Hematopoietic multipotent progenitor cell treated with erythropoietin and hydrocortisone succinate and interleukin-3 and kit ligand, for 8 days (in vitro differentiated cells): ENCODE data around the gene ARHGAP20.

Source experiments
- DNase-seq: peaks from one replicate; pipeline ENCODE4 v3.0.0-alpha.2; 2015

ARHGAP20 gene, protein sequence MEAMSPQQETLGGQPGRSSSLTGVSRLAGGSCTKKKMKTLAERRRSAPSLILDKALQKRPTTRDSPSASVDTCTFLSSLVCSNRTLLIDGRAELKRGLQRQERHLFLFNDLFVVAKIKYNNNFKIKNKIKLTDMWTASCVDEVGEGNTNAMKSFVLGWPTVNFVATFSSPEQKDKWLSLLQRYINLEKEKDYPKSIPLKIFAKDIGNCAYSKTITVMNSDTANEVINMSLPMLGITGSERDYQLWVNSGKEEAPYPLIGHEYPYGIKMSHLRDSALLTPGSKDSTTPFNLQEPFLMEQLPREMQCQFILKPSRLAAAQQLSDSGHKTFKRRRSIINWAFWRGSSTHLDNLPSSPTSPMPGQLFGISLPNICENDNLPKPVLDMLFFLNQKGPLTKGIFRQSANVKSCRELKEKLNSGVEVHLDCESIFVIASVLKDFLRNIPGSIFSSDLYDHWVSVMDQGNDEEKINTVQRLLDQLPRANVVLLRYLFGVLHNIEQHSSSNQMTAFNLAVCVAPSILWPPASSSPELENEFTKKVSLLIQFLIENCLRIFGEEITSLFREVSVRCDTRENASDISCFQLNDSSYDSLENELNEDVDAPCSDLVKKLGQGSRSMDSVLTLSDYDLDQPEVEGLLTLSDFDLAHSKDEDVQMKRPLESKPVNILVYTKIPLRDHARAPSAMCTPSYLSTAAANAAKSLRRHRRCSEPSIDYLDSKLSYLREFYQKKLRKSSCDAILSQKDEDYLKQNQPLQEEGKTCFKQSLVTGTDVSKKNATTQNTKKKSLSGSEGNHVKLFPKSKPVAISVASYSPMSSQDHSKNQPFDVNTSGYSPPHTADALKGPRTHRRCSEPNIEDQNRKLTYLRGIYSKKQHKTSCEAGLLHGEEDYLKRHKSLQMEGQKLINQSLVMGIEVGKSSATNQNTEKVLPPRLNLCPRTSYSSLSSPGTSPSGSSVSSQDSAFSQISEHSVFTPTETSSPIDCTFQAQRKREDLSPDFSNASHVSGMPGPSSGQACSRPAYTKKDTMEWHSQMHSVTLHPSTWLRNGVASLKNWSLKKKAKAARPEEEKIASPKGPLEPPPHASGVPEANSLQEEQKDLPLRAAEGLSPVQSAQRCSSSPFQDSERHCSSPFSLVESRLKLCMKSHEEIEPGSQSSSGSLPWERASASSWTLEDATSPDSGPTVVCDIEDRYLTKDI

DNA sequence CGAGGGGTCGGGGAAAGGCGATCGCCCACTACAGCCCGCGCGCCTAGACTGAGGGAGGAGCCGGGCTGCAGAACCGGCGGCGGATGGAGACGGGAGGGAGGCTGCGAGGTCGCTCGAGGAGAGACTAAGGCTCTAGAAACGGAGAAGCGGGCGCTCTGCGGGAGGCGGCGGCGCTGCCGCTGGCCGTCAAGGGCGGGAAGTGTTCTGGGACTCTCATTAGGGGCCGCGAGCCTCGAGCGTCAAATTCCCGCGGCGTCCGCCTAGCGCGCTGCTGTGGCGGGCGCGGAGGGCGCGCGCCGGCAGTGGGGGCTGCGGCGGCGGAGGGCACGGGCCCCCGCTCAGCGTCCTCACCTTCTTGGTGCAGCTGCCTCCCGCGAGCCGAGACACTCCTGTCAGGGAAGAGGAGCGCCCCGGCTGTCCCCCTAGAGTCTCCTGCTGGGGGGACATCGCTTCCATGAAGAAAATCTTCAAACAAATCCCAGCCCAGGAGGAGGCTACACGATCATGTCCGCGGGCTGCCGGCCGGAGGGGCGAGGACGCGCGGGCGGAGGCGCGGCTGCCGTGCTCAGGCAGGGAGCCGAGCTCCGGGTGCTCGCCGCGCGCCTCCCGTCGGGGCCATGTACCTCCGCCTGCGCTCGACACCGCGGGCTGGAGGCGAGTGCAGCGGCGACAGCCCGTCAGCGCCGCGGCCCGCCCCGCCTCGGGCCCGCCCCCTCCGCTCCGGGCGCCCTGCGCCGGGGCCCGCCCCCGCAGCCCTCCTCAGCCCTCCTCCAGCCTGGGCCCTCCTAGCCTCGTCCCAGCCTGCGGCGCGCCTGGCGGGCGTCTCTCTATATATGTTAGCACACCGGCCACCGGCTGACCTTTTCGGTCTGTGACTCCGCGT, at the start of gene ARHGAP20:
TSS of gene ARHGAP20 (minus strand) at position 662 of the 883 bp plus-strand sequence. CDS start at position 456, 206 bp downstream.
- peak; percentile 36 for DNase-seq

DNA sequence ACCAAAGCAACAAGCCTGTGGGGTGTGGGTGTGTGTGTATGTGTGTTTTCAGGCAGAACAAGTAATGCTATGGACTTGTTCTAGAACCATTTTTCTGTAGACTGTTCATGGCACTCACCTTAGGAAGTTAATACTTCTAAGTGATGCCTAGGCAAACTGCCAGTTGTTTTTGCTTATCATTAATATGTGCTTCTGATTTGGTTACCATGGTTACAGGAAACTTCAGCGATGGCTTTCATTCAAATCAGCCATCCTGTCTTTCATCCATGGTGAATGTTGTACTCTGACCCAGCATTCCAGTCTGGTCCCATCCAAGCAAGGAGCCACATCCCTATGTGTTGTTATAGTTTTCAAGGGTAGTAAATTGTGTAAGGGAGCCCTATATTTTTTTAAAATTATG, 49.8 kb upstream of the ARHGAP20 start:
- no peak for DNase-seq

DNA sequence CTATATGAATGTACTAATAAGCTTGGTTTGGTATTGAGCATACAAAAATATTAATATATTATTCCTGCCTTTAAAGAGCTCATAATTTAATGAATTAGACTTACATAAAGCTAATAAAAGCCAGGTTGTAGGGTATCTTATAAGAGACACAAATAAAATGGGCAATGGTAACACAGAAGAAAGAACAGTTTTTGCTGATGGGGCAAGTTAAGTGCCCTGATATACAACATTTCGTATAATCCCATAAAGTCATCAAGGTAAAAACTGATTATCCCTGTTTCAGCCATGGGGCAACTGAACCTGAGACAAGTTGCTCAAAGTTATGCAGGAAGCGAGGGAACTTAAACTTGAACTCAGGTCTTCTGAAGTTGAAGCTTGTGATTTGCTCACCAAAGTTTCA, 48.9 kb upstream of the ARHGAP20 start:
- no peak for DNase-seq

DNA sequence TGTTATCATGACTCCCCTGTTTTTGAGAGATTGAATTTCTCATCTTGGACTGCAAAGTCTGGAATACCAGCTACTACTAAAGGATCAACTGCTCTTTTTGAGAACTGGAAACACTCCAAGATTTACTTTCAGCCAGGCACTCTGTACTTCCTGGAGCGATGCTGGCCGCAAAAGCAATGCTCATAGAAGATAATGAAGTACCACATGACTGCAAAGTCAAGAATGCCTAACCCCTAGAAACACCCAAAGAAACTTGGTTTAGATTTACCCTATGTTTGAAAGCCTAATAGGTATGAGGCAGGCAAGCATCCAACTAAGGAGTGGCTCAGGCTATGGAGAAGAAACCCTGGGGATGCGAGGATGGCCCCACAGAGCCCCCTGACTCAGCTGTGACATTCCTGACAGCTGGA, 47.7 kb upstream of the ARHGAP20 start:
- DNase-seq: no peak

DNA sequence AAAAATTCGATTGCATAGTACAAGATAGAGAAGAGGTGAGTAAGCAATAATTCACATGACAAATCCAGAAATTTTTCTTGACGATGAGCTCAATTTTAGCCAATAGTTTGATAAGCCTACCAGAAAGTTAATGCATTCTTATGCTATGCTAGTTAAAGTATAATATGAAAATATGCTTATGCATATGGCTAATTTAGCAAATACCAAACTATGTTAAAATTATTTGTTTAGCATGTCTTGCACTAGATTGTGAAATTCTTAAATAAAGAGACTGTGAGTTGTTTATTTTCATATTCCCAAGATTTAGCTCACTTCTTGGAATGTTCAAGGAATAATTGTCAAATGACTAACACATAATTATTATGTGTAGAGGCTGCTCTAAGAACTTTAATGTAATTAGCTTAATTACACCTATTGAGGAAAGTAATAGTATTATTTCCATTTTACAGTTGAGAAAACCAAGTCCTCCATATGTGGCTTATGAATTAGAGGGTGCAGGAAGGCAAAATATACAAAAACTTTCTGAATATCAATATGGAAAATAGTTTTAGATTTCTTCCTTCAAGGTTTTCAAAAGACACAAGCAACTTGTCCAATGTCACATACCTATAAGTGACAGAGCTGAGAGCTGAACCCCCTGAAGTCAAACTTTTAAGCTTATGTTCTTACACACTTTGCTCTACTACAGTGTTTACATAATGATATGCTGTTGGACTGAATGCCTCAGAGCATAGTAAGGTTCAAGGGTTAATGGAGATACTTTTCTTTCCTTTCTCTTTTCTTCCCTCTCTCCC, 45.9 kb upstream of the ARHGAP20 start:
- DNase-seq: no peak

DNA sequence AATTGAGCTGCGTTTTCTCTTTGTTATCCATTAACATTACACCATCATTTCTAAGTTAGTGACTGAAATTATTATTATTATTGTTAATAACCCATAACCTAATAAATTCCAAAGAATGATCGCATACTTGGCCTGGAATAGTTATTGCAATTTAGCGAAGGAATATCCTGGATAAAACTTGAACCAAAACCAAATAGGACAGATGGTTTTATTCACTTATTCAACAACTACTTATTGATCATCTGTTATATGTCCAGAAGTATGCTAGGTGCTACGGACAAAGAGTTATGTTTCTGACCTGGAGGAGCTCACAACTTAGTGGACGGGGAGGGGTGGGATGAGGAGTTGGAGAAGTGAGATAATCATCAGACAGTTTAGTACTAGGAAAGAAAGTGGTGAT, 44.8 kb upstream of the ARHGAP20 start:
- no peak for DNase-seq

DNA sequence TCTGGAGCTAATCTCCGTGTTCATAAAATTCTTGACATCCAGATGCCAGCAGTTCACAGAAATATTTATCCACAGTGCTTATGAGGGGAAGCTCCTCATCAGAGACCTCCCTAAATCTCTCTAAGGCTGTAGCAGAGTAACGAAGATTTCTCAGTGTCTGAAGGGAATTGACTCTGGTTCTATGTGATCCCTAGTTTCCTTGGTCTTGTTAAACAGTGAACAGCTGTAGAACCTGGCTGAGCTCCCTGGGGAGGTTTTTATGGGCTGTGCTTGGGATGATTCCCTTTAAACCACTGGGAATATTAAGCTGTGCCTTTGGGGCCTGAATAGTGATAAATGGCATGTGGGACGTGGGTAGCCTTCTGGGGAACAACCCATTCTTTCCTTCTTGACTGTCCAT, 43.7 kb upstream of the ARHGAP20 start:
- DNase-seq: no peak

DNA sequence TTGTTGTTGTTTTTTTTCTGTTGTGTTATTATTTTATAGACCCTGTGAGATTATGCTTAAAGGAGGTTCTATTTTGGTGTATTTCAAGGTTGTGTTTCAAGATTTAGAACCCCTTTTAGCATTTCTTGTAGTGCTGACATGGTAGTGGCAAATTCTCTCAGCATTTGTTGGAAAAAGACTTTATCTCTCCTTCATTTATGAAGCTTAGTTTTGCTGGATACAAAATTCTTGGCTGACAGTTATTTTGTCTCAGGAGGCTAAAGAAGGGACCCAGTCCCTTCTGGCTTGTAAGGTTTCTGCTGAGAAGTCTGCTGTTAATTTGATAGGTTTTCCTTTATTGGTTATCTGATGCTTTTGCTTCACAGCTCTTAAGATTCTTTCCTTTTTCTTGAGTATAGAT, 40.7 kb upstream of the ARHGAP20 start:
- DNase-seq: no peak

DNA sequence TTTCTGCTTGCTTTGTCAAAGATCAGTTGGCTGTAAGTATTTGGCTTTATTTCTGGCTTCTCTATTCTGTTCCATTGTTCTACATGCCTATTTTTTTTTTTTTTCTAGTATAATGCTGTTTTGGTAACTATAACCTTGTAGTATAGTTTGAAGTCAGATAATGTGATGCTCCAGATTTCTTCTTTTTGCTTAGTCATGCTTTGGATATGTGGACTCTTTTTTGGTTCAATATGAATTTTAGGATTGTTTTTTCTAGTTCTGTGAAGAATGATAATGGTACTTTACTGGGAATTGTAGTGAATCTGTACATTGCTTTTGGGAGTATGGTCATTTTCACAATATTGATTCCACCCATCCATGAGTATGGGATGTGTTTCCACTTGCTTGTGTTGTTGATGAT, 37.9 kb upstream of the ARHGAP20 start:
- DNase-seq: no peak

DNA sequence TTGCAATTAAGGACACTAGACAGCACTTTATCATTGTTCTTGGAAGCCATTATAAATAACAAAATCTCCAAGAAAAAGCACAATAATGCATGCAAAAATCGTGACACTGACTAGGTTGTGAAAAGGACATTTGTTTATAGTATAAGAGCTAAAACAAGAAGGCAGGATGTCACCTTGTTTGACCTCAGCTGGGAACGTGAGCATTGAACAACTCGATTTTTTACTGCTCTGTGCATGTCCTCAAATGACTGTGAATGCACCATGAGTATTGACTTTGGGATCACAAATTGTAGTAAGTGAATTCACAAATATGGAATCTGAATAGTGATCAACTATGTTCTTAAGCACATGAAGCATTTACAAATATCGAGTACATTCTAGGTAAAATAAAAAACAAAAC, 35.3 kb upstream of the ARHGAP20 start:
- DNase-seq: no peak

DNA sequence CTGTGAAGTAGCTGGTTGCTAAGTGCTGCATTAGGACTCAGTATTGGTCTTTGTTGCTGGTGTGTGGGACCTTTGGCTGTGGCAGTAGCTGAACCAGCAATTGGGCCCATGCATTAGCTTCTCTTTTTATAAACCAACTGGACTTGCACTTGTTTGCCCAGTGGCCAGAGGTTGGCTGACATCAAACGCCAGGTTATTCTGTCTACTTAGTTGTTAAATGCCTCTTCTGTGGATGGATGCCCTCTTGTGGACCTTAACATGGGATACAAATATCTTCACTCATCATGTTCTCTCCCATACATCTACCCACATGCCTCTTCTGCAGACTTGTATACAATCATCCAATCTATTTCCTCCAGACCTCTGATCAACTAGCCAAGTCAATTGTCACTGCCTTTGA, 26.4 kb upstream of the ARHGAP20 start:
- no peak for DNase-seq

DNA sequence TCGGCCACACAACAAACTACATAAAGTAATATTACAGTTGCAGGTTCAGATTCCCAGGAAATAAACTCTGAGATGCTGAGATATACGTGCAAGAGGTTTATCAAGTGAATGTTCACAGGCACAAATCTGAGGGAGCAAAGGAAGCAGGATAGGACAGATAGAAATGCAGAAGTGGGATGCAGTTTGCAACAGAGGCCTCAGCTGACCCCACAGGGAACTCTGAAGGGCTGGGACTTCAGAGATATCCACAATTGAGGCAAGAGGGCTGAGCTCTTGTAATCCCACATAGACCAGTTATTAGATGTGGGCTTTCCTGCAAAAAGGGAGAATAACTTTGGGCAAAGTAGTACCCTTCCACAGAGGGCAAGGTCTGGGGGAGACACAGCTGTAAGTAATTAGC, 25.4 kb upstream of the ARHGAP20 start:
- no peak for DNase-seq

DNA sequence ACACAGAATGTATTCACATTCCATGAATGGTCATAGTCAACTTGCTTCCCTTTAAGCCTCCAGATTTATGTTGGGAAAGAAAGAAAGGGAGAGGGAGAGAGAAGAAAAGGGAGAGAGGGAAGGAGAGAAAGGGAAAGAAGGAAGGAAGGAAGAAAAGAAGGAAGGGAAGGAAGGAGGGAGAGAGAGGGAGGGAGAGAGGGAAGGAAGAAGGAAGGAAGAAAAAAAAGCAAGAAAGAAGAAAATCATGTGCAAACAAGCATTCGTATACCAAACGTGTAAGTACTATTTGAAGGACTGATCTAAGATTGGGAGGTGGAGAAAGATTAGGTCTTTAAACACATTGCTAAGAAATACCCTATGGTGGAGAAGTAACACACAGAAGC, 23.9 kb upstream of the ARHGAP20 start:
- no peak for DNase-seq

DNA sequence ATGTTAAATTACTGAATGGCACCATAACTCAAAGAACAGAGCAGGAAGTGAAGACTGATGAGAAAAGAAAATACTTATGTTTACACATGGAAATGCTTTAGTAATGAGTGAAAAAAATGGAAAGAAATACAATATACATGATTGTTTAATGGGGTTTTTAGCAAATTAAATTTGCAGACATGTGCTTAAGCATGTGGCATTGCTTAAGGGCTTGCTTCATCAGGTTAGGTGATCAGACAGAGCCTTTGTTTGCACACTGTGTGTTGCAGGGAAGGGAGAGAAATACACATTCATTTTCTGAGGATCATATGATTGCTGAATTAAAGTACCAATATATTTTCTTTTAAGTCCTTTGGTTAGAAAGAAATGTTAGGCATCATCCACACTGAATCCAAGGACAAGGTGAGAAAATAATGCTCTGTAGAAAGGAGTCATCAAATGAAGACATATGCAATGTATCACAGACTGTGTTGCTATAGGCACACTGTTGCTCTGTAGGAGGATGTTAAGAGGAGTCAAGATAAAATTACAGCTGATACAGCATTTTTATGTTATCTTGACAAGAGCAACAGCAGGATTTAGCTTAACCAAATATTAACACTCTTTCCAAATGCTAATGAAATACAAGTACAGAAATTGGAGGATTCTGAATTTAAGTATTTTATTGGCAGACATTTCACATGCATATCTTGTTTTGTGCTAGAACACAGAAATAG, 23.4 kb upstream of the ARHGAP20 start:
- no peak for DNase-seq

DNA sequence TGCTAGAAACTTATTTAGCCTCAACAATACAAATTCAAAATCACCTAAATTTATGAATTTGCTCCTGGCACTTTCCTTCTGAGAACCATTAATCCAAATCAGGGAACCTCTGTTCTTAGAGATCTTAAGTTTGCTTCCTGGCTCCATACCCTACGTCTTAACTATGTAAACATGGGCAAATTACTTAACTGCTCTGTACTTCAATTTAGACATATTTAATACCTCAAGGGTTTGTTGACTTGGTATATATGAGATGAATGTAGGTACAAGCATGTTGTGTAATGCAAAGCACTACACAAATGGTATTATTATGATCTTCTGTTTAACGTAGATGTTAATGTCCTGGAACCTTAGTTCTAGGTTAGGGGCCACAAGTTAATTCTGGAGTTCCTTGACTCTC, 22.6 kb upstream of the ARHGAP20 start:
- no peak for DNase-seq

DNA sequence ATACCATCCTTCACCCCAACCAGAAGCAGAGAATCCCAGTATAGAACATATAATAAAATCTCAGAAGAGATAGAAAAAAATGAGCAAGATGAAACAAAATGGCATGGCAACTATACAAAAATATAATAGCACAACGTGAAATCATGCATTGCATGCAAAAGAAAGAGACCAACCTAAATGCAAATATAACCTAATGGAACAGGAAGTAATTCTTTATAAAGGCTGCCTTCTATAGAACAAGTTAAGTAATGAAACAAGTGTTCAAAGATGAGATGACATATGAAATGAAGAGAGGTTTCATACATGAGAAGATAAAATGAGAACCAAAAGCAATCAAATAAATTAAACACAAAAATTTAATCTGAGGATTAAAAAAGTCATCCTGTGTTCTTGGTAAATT, 18.5 kb upstream of the ARHGAP20 start:
- DNase-seq: no peak

DNA sequence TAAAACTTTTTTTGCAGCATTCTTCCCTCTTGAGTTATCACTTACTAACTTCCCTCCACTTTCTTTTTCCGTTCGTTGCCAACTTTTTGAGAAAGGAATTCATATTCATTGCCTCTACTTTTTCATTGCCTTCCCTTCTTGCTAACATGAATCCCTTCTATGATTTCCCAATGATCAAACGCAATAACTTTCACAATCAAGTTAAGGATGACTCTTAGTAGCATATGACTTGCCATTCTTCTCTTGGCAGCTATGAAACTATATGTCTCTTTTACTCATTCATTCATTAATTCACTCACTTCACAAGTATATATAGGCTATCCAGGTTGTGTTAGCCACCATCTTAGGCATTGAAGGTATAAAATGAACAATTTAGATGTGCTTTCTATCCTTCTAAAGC, 16.6 kb upstream of the ARHGAP20 start:
- no peak for DNase-seq

DNA sequence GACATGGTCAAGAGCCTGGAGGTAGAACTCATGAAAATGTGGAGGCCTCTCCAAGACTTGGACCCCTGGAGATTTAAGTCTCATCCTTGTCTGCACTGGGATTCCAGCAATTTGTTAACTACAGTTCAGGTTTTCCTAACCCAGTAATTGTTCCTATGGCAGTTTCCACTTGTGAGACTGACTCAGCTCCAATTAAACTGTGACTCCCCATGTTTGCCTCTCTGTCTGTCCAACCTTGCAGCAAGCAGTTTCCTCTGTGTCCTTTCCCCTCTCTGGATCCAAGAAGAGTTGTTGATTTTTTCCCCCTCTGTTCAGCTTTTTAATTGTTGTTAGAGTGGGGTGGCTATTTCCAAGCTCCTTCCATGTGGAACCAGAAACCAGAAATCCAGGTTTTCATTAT, 16.2 kb upstream of the ARHGAP20 start:
- DNase-seq: no peak

DNA sequence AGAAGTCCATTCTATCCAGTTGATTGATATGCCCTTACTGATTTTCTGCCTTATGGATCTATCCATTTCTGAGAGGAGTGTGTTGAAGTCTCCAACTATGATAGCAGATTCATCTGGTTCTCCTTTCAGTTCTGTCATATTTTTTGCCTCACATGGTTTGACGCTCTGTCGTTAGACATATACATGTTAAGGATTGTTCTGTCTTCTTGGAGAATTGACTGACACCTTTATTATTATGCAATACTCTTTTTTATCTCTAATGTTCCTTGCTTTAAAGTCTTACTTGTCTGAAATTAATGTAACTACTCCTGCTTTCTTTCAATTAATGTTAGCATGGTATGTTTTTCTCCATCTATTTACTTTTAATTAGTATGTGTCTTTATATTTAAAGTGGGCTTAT, 12.1 kb upstream of the ARHGAP20 start:
- no peak for DNase-seq

DNA sequence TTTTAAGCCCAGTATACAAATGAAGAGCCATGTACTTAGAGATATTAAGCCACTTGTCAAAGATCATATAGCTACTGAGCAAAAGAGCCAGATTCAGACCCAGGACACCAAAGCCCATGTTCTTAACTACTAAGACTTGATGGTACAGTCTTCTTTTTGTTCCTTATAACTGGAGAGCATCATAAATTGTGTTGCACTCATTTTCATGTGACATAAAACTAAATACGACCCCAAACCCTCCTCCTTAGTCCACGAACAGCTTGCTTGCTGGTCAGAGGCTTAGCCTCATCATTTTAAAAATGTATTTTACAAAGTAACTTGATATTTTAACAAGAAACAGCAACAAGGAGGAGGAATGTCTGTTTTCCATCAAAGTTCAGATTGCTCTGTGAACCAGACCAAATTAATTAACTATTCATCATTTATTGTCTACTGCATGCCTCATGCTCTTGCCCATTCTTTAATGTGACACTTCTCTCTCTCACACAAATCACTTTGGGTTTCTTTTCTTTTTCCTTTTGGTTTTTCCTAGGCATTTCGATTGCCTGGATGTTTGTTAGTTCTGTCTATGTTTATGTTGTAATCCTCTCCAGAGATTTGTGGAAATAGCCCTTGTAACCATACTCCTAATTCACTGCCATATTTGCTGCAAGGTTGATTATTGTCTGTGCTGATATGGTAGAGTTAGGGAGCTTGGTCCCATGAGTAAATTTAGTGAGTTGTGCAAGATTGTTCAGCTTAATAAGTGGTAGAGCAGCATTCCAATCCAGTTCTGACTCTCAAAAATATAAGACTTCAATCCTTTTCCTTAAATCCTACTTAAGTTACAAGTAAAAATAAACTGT, 8.4 kb upstream of the ARHGAP20 start:
- no peak for DNase-seq
